Measurements from ENCODE around the gene THG1L. TPM values are rescaled to one million over a fixed set of nuclear protein-coding genes. Genes with fewer than 3 reads are reported as not detected.

Gene THG1L
- total RNA-seq, 1 experiment from 2014 or later: 12.9 TPM

- Histone ChIP-seq H2AFZ (ENCODE audit: low read length) (no peak overlapping the region), H3K4ac (ENCODE audit: low read depth, low read length) (no peak overlapping the region), H3K23me2 (ENCODE audit: insufficient read length, low read depth, low read length, poor library complexity, severe bottlenecking) (no peaks in the 10 kb centered on the region), H3K27ac (ENCODE audit: insufficient read length, low read depth, low read length) (no peak overlapping the region), H3K79me1 (ENCODE audit: insufficient read depth, low read depth, low read length, poor library complexity, severe bottlenecking) (no peaks in the 10 kb centered on the region), H4K8ac (replicated peaks; ENCODE audit: insufficient read length, low read depth, low read length) (no peak overlapping the region), H2BK5ac (ENCODE audit: insufficient read length, low read length) (no peak overlapping the region), H3K9me3 (ENCODE audit: control insufficient read depth, low read depth, low read length) (no peaks in the 10 kb centered on the region), H3K79me2 (ENCODE audit: insufficient read depth, low read length) (no peaks in the 10 kb centered on the region), H2BK12ac (ENCODE audit: insufficient read length, low read depth, low read length) (no peak overlapping the region), H3K4me1 (ENCODE audit: insufficient read depth, low read length) (no peaks in the 10 kb centered on the region), H4K5ac (ENCODE audit: insufficient read length, low read depth, low read length) (no peak overlapping the region), H2BK20ac (ENCODE audit: low read depth, low read length, poor library complexity, severe bottlenecking) (no peak overlapping the region), H2BK15ac (ENCODE audit: low read depth, low read length) (no peak overlapping the region), H3K9ac (ENCODE audit: extremely low read depth, insufficient read length, low read length) (no peak overlapping the region), H4K91ac (ENCODE audit: insufficient read length, low read depth, low read length) (no peak overlapping the region), H3K23ac (ENCODE audit: insufficient read length, low read depth, low read length) (no peak overlapping the region), H2BK120ac (ENCODE audit: low read depth, low read length, poor library complexity, severe bottlenecking) (no peak overlapping the region), H4K20me1 (ENCODE audit: control insufficient read depth, insufficient read depth, insufficient read length) (no peaks in the 10 kb centered on the region), H2AK5ac (ENCODE audit: insufficient read length, low read length) (no peak overlapping the region), H3K14ac (ENCODE audit: insufficient read depth, low read length) (no peak overlapping the region), H3K18ac (ENCODE audit: insufficient read length, low read depth, low read length) (no peak overlapping the region), H3K56ac (ENCODE audit: insufficient read length, low read depth, low read length) (no peak overlapping the region), H3T11ph (ENCODE audit: low read length) (no peak overlapping the region), H3K27me3 (ENCODE audit: insufficient read depth, low read length) (no peaks in the 10 kb centered on the region), H3K4me2 (ENCODE audit: insufficient read depth, insufficient read length, low read length) (no peak overlapping the region)
- no CpG with 5 or more reads among the region's 1 CpG for WGBS (ENCODE audit: extremely low coverage, insufficient read length, low lambda C conversion rate)
- no peak for DNase-seq
- Mint-ChIP-seq H3K27me3 (ENCODE audit: low read depth) (no peaks in the 10 kb centered on the region), H3K4me3 (no peak overlapping the region), H3K27ac (no peak overlapping the region), H3K9me3 (no peaks in the 10 kb centered on the region), H3K4me1 (0 out of 4 replicates have a peak, but pooled peaks cover 0 to 4% of the 10 kb centered on the region in 2 experiments), H3K36me3 (ENCODE audit: insufficient read depth in 1 of 3, low read depth in 3 of 3) (peaks cover 0 to 3% (median 0%) of the 10 kb centered on the region in 3 experiments; a peak in 2 of 7 replicates)
- no peak for TF ChIP-seq CTCF (conservative IDR thresholded peaks at IDR 0.05)
Measured at GRCh38 chr5:157758706-157759105, 27.5 kb downstream of the THG1L start.
